IPS-18a (cell line): ENCODE measurements around the gene ENAM.

ENCODE experiments used
- H3K27ac ChIP-seq: one replicate; pipeline ENCODE4 v1.5.1; 2013; ENCODE audit warnings: low read length
- H3K27me3 ChIP-seq: one replicate; pipeline ENCODE4 v1.6.1; 2013; ENCODE audit warnings: mild to moderate bottlenecking, low read length; ENCODE audit not compliant: control insufficient read depth, insufficient read depth
- H3K36me3 ChIP-seq: one replicate; pipeline ENCODE4 v1.6.1; 2013; ENCODE audit warnings: low read depth, low read length; ENCODE audit not compliant: control insufficient read depth
- H3K4me1 ChIP-seq: one replicate; pipeline ENCODE4 v1.6.1; 2013; ENCODE audit warnings: low read depth, low read length; ENCODE audit not compliant: control insufficient read depth
- H3K4me3 ChIP-seq: one replicate; pipeline ENCODE4 v1.5.1; 2013; ENCODE audit warnings: low read length
- H3K9ac ChIP-seq: one replicate; pipeline ENCODE4 v1.6.1; 2013; ENCODE audit warnings: mild to moderate bottlenecking, low read length, moderate library complexity
- H3K9me3 ChIP-seq: one replicate; pipeline ENCODE4 v1.6.1; 2013; ENCODE audit warnings: low read depth, low read length; ENCODE audit not compliant: control insufficient read depth

ENAM gene

GRCh38 chr4:70606459-70606858 is 22.1 kb upstream of the ENAM start:
- no peaks in the 10 kb centered on the region for H3K4me1 ChIP-seq
- no peaks in the 10 kb centered on the region for H3K27me3 ChIP-seq
- no peaks in the 10 kb centered on the region for H3K36me3 ChIP-seq
- H3K9ac ChIP-seq: no peak overlapping the region
- H3K4me3 ChIP-seq: no peak overlapping the region
- no peaks in the 10 kb centered on the region for H3K9me3 ChIP-seq
- no peak overlapping the region for H3K27ac ChIP-seq

GRCh38 chr4:70607334-70607853 is 21.1 kb upstream of the ENAM start:
- no peaks in the 10 kb centered on the region for H3K36me3 ChIP-seq
- H3K4me1 ChIP-seq: no peaks in the 10 kb centered on the region
- H3K9ac ChIP-seq: no peak overlapping the region
- no peaks in the 10 kb centered on the region for H3K9me3 ChIP-seq
- no peak overlapping the region for H3K4me3 ChIP-seq
- H3K27me3 ChIP-seq: no peaks in the 10 kb centered on the region
- no peak overlapping the region for H3K27ac ChIP-seq

- Histone ChIP-seq H3K9me3 (no peaks in the 10 kb centered on the region), H3K9ac (no peak overlapping the region), H3K4me1 (no peaks in the 10 kb centered on the region), H3K27ac (no peak overlapping the region), H3K4me3 (no peak overlapping the region), H3K27me3 (no peaks in the 10 kb centered on the region), H3K36me3 (no peaks in the 10 kb centered on the region)
Measured at GRCh38 chr4:70608324-70608723, 20.2 kb upstream of the ENAM start.

DNA sequence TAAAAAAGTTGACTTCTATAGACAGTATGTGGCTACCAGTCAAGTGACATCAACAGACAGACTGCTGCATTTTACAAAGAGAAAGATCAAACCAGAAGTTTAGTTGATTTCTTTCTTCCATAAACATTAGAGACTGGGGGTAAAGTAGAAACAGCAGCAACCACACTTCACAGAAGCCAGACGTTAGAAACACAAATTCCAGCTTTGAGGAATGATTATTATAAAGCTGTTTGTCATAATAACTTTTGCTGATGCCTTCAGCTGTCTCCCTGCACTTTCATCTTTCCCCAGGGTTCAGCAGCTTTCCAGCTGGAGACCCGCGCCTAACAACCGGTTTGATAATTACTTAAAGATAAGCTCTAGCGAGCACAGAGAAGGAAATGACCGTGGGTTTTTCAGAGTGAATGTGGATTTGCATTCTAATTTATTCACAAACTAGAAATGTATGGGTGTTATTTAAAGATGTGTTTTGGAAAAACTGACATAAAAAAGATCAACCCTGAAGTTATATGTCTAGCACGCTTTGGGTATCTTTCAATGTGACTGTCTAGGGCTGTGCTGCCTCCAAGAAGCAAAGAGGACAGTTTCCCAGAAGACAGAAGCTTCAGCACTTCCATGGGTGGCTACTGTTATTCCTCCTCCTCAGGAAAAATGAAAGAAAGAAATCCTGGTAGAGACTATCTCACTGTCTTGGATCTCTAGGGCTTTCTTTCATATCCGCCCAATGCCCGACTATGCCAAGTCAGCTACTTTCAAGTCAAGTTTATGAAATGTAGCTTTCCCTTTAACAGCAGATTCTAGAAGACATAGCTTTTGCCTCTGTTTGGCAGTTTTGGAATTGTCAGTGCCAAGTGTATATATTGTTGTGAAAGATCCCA is 15.0 kb upstream of the ENAM start:
- Histone ChIP-seq H3K27ac (no peak overlapping the region), H3K4me3 (no peak overlapping the region)

GRCh38 chr4:70614184-70614555 is 14.4 kb upstream of the ENAM start:
- no peak overlapping the region for H3K9ac ChIP-seq
- no peak overlapping the region for H3K4me3 ChIP-seq
- H3K27ac ChIP-seq: no peak overlapping the region
- no peaks in the 10 kb centered on the region for H3K9me3 ChIP-seq
- no peaks in the 10 kb centered on the region for H3K27me3 ChIP-seq
- no peaks in the 10 kb centered on the region for H3K36me3 ChIP-seq
- no peaks in the 10 kb centered on the region for H3K4me1 ChIP-seq

More for the DNA sequence above, 15.0 kb upstream of the ENAM start:
- Histone ChIP-seq H3K36me3 (no peaks in the 10 kb centered on the region), H3K4me1 (no peaks in the 10 kb centered on the region), H3K27me3 (no peaks in the 10 kb centered on the region), H3K9ac (no peak overlapping the region), H3K9me3 (no peaks in the 10 kb centered on the region)

- H3K9me3 ChIP-seq: no peaks in the 10 kb centered on the region
- no peaks in the 10 kb centered on the region for H3K36me3 ChIP-seq
- H3K4me3 ChIP-seq: no peak overlapping the region
- H3K9ac ChIP-seq: no peak overlapping the region
- no peaks in the 10 kb centered on the region for H3K27me3 ChIP-seq
- H3K4me1 ChIP-seq: no peaks in the 10 kb centered on the region
- no peak overlapping the region for H3K27ac ChIP-seq
Measured at GRCh38 chr4:70619288-70619687, 9.3 kb upstream of the ENAM start.

DNA sequence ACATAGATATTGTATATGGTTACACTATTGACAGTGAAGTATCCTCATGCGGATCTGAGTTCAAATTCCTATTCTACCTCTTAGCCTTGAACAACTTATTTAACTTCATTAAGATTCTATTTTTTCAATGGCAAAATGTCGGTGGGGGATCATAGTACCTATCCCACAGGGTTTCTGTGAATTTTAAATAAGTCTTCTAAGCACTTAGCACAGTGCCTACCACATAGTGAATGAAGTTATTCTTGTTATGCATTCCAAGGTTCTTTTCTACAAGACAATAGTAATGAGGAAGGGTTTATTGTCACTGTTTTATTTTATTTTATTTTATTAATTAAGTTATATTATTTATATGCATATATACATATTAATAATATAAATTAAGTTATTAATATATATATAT is 8.8 kb upstream of the ENAM start:
- H3K9ac ChIP-seq: no peak overlapping the region
- no peaks in the 10 kb centered on the region for H3K27me3 ChIP-seq
- no peak overlapping the region for H3K4me3 ChIP-seq
- H3K4me1 ChIP-seq: no peaks in the 10 kb centered on the region
- H3K27ac ChIP-seq: no peak overlapping the region
- no peaks in the 10 kb centered on the region for H3K9me3 ChIP-seq
- no peaks in the 10 kb centered on the region for H3K36me3 ChIP-seq

- Histone ChIP-seq H3K4me1 (no peaks in the 10 kb centered on the region), H3K27ac (no peak overlapping the region), H3K27me3 (no peaks in the 10 kb centered on the region), H3K9ac (no peak overlapping the region), H3K9me3 (no peaks in the 10 kb centered on the region), H3K36me3 (no peaks in the 10 kb centered on the region), H3K4me3 (no peak overlapping the region)
Measured at GRCh38 chr4:70623323-70623722, 5.2 kb upstream of the ENAM start.

DNA sequence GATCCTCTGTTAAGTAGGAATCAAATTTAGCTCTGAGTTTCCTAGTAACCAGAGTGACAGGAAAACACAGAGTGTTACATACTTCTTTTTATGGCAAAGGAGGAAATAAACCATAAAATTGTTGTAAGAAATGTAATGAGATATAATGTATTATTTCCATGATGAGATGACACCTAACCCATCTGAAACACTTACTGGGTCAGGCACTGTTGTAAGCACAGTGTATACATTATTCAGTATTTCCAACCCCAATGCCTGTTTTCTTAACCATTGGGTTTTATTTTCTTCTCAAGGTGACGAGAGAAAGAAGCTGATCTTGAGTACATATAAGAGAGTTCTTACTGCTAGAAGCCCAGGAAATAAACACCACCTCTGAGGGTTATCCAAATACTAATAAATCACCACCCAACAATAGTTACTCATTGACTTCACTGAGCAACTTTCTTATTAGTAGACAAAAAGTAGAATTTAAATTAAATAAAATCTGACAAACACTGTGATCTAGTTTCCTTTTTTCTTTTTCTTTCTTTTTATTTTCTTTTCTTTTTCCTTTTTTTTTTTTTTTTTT is 4.2 kb upstream of the ENAM start:
- no peaks in the 10 kb centered on the region for H3K4me1 ChIP-seq
- no peak overlapping the region for H3K4me3 ChIP-seq
- no peaks in the 10 kb centered on the region for H3K9me3 ChIP-seq
- H3K27ac ChIP-seq: no peak overlapping the region
- H3K27me3 ChIP-seq: no peaks in the 10 kb centered on the region
- H3K9ac ChIP-seq: no peak overlapping the region
- H3K36me3 ChIP-seq: no peaks in the 10 kb centered on the region

DNA sequence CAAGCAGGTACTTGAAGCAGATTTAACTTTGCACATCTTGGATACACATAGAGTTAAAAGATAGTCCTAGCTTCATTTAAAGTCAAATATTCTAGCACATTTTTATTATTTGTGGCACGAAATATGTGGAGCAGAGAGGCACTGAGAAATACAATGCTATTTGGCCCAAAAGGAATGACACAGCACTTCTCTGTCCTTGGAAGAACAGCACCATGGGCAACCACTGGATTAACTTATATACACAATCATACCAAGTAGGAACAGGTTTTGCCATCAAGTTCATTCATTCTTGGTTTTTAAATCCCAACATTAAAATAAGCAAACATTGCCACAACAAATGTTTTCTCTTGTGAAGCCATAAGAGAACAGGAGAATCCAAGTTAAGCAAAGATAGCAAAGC is 924 bp upstream of the ENAM start:
- no peaks in the 10 kb centered on the region for H3K36me3 ChIP-seq

DNA sequence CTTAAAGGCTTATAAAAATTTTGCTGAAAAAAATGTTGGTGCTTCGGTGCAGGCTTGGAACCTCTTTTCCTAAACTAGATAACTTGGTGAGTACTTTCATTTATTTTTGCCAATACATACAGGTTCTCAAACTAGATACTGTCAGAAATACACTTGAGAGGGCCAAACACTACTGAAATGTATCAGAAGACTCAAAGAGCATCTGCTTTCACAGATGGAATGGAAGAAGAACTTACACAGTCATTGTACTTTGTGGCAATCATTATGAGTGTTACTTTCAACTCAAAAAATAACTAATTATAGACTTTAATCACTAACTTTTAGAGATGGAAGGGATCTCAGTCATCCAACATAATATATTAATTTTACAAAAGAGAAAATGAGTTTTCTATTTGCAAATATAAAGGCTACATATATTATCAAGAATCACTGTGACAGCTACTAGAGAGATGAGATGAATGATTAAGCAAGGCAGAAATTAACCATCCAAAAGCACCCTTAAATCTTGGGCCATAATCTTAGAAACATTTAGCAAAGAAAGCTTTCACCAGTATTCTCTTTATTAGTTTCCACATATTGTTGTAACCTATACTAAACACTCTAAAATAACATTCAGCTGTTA is 1.0 kb downstream of the ENAM start:
- Histone ChIP-seq H3K36me3 (no peaks in the 10 kb centered on the region), H3K9me3 (no peaks in the 10 kb centered on the region), H3K4me1 (no peaks in the 10 kb centered on the region), H3K4me3 (no peak overlapping the region), H3K27me3 (no peaks in the 10 kb centered on the region), H3K9ac (no peak overlapping the region), H3K27ac (no peak overlapping the region)

More for the DNA sequence above, 924 bp upstream of the ENAM start:
- Histone ChIP-seq H3K27ac (no peak overlapping the region), H3K9ac (no peak overlapping the region), H3K27me3 (no peaks in the 10 kb centered on the region), H3K9me3 (no peaks in the 10 kb centered on the region), H3K4me1 (no peaks in the 10 kb centered on the region), H3K4me3 (no peak overlapping the region)
